HL-60 (cell line): ENCODE results near the gene ZDHHC4.

Experiments used
- GABPA ChIP-seq: IDR thresholded peaks from 2 replicates; pipeline ENCODE4 v1.6.1; 2012; ENCODE audit warnings: low read depth
- POLR2AphosphoS5 ChIP-seq: IDR thresholded peaks from 2 replicates; pipeline ENCODE4 v1.6.1; 2012; ENCODE audit warnings: low read depth
- SPI1 ChIP-seq: IDR thresholded peaks from 2 replicates; pipeline ENCODE4 v1.6.1; 2012; ENCODE audit warnings: low read depth, mild to moderate bottlenecking, borderline replicate concordance
- TF ChIP-seq, protein P1 (sequence below): IDR thresholded peaks from one replicate; pipeline ENCODE4 v1.5.1; 2011; ENCODE audit warnings: low read length, control low read depth, inconsistent platforms; ENCODE audit not compliant: insufficient read depth
- TF ChIP-seq, protein P2 (sequence below): IDR thresholded peaks from 2 replicates; pipeline ENCODE4 v1.6.1; 2012; ENCODE audit warnings: low read depth; ENCODE audit not compliant: insufficient replicate concordance

DNA sequence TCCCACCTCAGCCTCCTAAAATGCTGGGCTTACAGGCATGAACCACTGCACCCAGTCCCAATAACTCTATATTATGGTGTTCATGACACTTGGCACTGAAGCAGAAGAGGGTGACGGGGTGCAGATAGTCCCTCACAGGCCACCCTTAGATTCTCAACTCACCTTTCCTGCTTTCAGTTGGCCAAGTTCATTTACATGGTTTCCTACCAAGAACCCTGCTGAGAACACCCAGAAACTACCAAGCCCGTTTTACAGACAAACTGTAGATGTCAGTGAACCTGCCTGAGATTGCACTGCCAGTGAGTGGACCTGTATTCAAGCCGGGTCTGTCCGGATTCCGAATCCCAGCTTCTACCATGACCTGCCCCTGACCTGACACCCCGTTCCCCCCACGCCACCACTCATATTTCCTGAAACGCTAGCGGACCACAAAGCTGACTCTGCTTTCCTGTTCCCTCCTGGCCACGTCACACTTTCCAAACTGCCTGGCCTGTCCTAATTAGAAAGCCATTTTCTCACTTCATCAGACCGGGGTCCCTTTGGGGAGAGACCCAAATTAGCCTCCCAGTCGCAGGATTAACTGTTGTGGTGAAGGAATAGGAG, 43.3 kb upstream of the ZDHHC4 start:
- no peak for TF ChIP-seq POLR2AphosphoS5
- TF ChIP-seq, protein P1, sequence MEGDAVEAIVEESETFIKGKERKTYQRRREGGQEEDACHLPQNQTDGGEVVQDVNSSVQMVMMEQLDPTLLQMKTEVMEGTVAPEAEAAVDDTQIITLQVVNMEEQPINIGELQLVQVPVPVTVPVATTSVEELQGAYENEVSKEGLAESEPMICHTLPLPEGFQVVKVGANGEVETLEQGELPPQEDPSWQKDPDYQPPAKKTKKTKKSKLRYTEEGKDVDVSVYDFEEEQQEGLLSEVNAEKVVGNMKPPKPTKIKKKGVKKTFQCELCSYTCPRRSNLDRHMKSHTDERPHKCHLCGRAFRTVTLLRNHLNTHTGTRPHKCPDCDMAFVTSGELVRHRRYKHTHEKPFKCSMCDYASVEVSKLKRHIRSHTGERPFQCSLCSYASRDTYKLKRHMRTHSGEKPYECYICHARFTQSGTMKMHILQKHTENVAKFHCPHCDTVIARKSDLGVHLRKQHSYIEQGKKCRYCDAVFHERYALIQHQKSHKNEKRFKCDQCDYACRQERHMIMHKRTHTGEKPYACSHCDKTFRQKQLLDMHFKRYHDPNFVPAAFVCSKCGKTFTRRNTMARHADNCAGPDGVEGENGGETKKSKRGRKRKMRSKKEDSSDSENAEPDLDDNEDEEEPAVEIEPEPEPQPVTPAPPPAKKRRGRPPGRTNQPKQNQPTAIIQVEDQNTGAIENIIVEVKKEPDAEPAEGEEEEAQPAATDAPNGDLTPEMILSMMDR: no peak
- no peak for TF ChIP-seq GABPA
- TF ChIP-seq, protein P2, sequence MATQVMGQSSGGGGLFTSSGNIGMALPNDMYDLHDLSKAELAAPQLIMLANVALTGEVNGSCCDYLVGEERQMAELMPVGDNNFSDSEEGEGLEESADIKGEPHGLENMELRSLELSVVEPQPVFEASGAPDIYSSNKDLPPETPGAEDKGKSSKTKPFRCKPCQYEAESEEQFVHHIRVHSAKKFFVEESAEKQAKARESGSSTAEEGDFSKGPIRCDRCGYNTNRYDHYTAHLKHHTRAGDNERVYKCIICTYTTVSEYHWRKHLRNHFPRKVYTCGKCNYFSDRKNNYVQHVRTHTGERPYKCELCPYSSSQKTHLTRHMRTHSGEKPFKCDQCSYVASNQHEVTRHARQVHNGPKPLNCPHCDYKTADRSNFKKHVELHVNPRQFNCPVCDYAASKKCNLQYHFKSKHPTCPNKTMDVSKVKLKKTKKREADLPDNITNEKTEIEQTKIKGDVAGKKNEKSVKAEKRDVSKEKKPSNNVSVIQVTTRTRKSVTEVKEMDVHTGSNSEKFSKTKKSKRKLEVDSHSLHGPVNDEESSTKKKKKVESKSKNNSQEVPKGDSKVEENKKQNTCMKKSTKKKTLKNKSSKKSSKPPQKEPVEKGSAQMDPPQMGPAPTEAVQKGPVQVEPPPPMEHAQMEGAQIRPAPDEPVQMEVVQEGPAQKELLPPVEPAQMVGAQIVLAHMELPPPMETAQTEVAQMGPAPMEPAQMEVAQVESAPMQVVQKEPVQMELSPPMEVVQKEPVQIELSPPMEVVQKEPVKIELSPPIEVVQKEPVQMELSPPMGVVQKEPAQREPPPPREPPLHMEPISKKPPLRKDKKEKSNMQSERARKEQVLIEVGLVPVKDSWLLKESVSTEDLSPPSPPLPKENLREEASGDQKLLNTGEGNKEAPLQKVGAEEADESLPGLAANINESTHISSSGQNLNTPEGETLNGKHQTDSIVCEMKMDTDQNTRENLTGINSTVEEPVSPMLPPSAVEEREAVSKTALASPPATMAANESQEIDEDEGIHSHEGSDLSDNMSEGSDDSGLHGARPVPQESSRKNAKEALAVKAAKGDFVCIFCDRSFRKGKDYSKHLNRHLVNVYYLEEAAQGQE: no peak
- no peak for TF ChIP-seq SPI1
